ENCODE data around the gene CSF2. TPM values are rescaled to one million over a fixed set of nuclear protein-coding genes. Genes with fewer than 3 reads are reported as not detected.

CSF2 gene
- total RNA-seq, 1 donor from 2014 or later = not detected

DNA sequence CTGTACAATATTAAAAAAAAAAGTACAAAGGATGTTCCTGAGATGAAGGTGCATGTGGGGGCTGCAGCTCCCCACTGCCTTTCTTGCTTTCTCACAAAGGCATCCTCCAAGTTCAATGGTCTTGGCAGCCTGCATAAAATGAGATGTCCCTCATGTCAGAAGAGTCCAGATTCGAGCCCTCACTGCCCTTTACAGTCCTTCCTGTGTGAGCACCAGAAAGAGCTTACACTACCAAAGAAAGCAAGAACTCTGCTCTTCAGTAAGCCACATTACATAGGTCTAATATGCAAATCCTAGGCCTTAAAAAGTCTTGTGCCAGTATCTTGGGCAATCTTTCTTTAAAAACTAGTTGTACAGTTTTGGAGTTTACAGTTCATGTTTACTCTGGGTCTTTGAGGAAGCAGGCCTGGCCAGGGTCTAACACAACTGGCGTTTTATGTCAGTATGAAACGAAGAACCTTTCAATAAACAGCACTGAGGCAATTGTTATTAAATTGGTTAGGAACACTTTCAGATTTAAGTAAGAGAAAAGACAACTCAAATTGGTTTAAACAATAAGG is 36.0 kb downstream of the CSF2 start:
- TF ChIP-seq, protein P1, sequence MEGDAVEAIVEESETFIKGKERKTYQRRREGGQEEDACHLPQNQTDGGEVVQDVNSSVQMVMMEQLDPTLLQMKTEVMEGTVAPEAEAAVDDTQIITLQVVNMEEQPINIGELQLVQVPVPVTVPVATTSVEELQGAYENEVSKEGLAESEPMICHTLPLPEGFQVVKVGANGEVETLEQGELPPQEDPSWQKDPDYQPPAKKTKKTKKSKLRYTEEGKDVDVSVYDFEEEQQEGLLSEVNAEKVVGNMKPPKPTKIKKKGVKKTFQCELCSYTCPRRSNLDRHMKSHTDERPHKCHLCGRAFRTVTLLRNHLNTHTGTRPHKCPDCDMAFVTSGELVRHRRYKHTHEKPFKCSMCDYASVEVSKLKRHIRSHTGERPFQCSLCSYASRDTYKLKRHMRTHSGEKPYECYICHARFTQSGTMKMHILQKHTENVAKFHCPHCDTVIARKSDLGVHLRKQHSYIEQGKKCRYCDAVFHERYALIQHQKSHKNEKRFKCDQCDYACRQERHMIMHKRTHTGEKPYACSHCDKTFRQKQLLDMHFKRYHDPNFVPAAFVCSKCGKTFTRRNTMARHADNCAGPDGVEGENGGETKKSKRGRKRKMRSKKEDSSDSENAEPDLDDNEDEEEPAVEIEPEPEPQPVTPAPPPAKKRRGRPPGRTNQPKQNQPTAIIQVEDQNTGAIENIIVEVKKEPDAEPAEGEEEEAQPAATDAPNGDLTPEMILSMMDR (IDR thresholded peaks at IDR 0.05; ENCODE audit: unreplicated experiment) = no peak
- DNase-seq (ENCODE audit: low spot score) = no peak
- Mint-ChIP-seq H3K4me3 (ENCODE audit: unreplicated experiment) (no peak overlapping the region), H3K36me3 (ENCODE audit: low read depth, unreplicated experiment) (no peaks in the 10 kb centered on the region), H3K4me1 (ENCODE audit: unreplicated experiment) (peaks cover 3% of the 10 kb centered on the region), H3K27me3 (ENCODE audit: unreplicated experiment) (peaks cover 6% of the 10 kb centered on the region), H3K9me3 (ENCODE audit: unreplicated experiment) (no peaks in the 10 kb centered on the region), H3K27ac (ENCODE audit: unreplicated experiment) (no peak overlapping the region)

DNA sequence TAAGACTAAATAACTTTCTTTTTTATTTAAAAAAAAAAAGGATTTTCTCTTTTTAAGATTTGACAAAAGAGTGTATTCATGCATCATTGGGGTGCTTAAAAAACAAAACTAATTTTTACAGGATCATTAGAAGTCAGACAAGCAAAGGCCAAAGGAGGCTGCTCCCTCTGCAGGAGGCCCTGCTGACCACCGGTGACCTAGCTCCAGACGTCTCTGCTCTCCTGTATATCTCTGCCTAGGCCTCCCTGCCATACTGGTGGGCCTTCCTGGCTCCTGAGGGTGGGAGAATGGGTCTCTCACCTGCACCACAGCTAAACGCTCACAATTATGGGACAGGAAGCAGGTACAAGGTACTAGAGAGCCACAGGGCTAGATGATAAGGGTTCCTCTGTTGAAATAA is 36.6 kb downstream of the CSF2 start:
- H3K4me3 Mint-ChIP-seq (ENCODE audit: unreplicated experiment) = no peak overlapping the region
- TF ChIP-seq, protein P1 (IDR thresholded peaks at IDR 0.05; ENCODE audit: unreplicated experiment) = no peak
- no peaks in the 10 kb centered on the region for H3K36me3 Mint-ChIP-seq (ENCODE audit: low read depth, unreplicated experiment)
- peaks cover 5% of the 10 kb centered on the region for H3K4me1 Mint-ChIP-seq (ENCODE audit: unreplicated experiment)
- no peak for DNase-seq (ENCODE audit: low spot score)
- peaks cover 6% of the 10 kb centered on the region for H3K27me3 Mint-ChIP-seq (ENCODE audit: unreplicated experiment)
- no peak overlapping the region for H3K27ac Mint-ChIP-seq (ENCODE audit: unreplicated experiment)
- no peaks in the 10 kb centered on the region for H3K9me3 Mint-ChIP-seq (ENCODE audit: unreplicated experiment)

DNA sequence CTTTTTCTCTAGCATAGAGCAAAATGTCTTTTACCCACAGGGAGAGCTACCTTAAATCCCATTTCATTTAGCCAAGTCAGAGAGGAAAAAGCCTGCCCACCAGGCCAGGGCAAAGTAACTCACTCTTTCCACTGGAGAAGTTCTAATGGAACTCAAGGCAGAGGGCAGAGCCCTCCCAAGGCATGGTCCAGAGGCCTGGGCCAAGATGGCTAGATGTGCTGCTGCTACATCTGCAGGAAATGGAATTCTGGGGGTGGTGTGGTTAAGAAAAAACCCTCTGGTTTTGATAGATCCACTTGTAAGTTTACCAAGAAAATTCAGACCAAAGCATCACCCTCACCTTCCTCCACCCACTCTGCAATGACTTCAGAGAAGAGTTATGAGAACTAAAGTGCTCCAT is 37.3 kb downstream of the CSF2 start:
- TF ChIP-seq, protein P1 (IDR thresholded peaks at IDR 0.05; ENCODE audit: unreplicated experiment) = no peak
- Mint-ChIP-seq H3K36me3 (ENCODE audit: low read depth, unreplicated experiment) (no peaks in the 10 kb centered on the region), H3K4me3 (ENCODE audit: unreplicated experiment) (no peak overlapping the region), H3K9me3 (ENCODE audit: unreplicated experiment) (no peaks in the 10 kb centered on the region), H3K4me1 (ENCODE audit: unreplicated experiment) (peaks cover 5% of the 10 kb centered on the region), H3K27me3 (ENCODE audit: unreplicated experiment) (peaks cover 1% of the 10 kb centered on the region), H3K27ac (ENCODE audit: unreplicated experiment) (no peak overlapping the region)
- DNase-seq (ENCODE audit: low spot score) = no peak

DNA sequence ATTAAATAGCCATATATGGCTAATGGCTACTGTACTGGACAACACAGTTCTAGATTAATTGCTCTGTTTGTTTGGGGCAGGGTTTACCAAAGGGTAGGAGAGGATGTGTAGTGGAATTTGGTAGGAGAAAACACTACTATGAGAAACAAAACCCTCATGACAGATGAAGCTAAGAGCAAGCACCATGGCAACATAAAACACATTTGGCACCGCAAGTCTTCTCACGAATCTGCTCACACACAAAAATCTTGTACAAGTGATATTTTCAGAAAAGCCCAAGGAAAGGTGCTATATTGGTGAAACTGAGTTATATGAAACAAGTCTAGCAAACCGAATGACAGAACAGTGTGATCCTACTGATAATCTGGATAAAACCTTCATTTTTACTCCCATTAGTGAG is 38.5 kb downstream of the CSF2 start:
- no peak for DNase-seq (ENCODE audit: low spot score)
- Mint-ChIP-seq H3K36me3 (ENCODE audit: low read depth, unreplicated experiment) (no peaks in the 10 kb centered on the region), H3K27me3 (ENCODE audit: unreplicated experiment) (peaks cover 1% of the 10 kb centered on the region), H3K27ac (ENCODE audit: unreplicated experiment) (no peak overlapping the region), H3K9me3 (ENCODE audit: unreplicated experiment) (no peaks in the 10 kb centered on the region), H3K4me1 (ENCODE audit: unreplicated experiment) (peaks cover 5% of the 10 kb centered on the region), H3K4me3 (ENCODE audit: unreplicated experiment) (no peak overlapping the region)
- TF ChIP-seq, protein P1 (IDR thresholded peaks at IDR 0.05; ENCODE audit: unreplicated experiment) = no peak

DNA sequence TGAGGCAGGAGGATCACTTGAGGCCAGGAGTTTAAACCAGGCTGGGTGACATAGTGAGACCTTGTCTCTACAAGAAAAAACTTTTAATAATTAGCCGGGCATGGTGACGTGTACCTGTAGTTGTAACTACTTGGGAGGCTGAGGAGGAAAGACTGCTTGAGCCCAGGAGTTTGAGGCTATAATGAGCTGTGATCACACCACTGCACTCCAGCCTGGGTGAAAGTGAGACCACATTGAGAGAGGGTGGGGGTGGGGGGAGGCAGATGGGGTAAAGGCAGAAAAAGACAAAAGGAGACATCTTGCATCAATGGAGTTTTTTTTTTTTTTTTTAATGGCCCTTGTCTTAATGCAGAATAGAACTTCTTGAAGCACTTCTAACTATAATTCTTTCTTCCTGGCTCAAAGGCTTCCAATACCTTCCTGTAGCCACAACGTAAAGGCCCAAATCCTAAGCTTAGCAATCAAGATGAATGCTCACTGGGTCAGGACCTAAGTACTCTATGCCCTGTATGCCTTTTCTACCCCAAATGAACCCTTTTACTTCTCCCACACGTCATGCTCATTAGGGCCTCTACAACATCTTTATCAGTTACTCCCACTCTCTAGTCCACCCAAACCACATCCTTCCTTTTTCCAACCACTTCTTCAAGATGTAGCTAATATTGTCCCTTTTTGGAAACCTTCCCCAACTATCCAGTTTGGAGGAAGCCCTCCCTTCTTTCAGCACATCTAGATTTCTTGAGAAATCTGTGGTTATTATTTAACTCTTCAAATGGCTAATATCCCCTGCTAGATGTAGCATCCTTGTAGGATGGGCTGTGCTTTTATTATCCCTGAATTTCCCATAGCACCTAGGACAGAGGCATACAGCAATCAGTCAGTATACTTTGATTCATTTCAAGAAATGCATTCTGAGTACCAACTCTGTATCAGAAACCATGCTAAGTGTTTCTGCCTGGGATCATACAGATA is 40.8 kb downstream of the CSF2 start:
- DNase-seq (ENCODE audit: low spot score) = no peak
- TF ChIP-seq, protein P1 (IDR thresholded peaks at IDR 0.05; ENCODE audit: unreplicated experiment) = no peak
- peaks cover 1% of the 10 kb centered on the region for H3K27me3 Mint-ChIP-seq (ENCODE audit: unreplicated experiment)
- H3K9me3 Mint-ChIP-seq (ENCODE audit: unreplicated experiment) = no peaks in the 10 kb centered on the region
- H3K36me3 Mint-ChIP-seq (ENCODE audit: low read depth, unreplicated experiment) = no peaks in the 10 kb centered on the region
- no peak overlapping the region for H3K27ac Mint-ChIP-seq (ENCODE audit: unreplicated experiment)
- H3K4me1 Mint-ChIP-seq (ENCODE audit: unreplicated experiment) = peaks cover 5% of the 10 kb centered on the region
- H3K4me3 Mint-ChIP-seq (ENCODE audit: unreplicated experiment) = no peak overlapping the region

Data from endothelial cell (in vitro differentiated cells).